Gastrocnemius medialis (tissue), 4 donors: ENCODE results near the gene ZNF658.
"Not testable (repeated sequence)": the region's sequence is repeated elsewhere in the genome, so short reads cannot be mapped to it uniquely, and the experiment has no call there.

Experiments
- POLR2A ChIP-seq, 2 donors: fragments of 450-650 bp; IDR thresholded peaks; one replicate each; pipeline ENCODE4 v1.6.1; 2017; ENCODE audit warnings: antibody characterized with exemption in 2 of 2, mild to moderate bottlenecking in 2 of 2, moderate library complexity in 2 of 2
- TF ChIP-seq, protein P1 (sequence below), 5 experiments: fragments of 450-650 bp in 3 of 5; fragments of 200-600 bp in 2 of 5; sonication (generic) in 2 of 5; IDR thresholded peaks in 4 of 5; conservative IDR thresholded peaks in 1 of 5; 1 replicate in 4 of 5; 2 replicates in 1 of 5; pipeline ENCODE4 v1.5.1; 2016 to 2019; ENCODE audit warnings: antibody characterized with exemption in 5 of 5, mild to moderate bottlenecking in 3 of 5, moderate library complexity in 3 of 5

DNA sequence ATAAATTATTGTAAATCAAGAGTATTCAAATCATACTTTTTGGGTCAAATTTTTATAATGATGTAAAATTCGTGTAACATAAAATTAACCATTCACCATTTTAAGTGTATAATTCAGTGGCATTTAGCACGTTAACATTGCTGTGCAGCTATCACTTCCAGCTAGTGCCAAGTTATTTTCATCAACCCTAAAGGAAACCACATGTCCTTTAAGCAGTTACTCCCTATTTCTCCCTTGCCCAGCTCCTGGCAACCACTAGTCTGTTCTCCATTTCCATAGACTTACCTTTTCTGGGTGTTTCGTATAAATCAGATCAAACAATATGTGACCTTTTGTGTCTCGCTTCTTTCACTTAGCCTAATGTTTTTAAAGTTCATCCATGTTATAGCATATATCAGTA, 38.8 kb upstream of the ZNF658 start:
- TF ChIP-seq, protein P1, sequence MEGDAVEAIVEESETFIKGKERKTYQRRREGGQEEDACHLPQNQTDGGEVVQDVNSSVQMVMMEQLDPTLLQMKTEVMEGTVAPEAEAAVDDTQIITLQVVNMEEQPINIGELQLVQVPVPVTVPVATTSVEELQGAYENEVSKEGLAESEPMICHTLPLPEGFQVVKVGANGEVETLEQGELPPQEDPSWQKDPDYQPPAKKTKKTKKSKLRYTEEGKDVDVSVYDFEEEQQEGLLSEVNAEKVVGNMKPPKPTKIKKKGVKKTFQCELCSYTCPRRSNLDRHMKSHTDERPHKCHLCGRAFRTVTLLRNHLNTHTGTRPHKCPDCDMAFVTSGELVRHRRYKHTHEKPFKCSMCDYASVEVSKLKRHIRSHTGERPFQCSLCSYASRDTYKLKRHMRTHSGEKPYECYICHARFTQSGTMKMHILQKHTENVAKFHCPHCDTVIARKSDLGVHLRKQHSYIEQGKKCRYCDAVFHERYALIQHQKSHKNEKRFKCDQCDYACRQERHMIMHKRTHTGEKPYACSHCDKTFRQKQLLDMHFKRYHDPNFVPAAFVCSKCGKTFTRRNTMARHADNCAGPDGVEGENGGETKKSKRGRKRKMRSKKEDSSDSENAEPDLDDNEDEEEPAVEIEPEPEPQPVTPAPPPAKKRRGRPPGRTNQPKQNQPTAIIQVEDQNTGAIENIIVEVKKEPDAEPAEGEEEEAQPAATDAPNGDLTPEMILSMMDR (IDR thresholded peaks at IDR 0.05 in 4 of 5, conservative IDR thresholded peaks at IDR 0.05 in 1 of 5) = not testable (repeated sequence)
- not testable (repeated sequence) for TF ChIP-seq POLR2A (IDR thresholded peaks at IDR 0.05)
